ENCODE data around the gene NUP153.

- TF ChIP-seq CTCF (IDR thresholded peaks at IDR 0.05; ENCODE audit: low read depth, low read length, poor library complexity, severe bottlenecking) (no peak), EZH2phosphoT487 (IDR thresholded peaks at IDR 0.05; ENCODE audit: borderline replicate concordance, low read length) (no peak)
These were observed 17.6 kb upstream of the NUP153 start for GRCh38 chr6:17724341-17724740.

All from DOHH2 (cell line).